GM18907 (cell line): Measurements from ENCODE around the gene DGKZ.
"Not testable (repeated sequence)": the region's sequence is repeated elsewhere in the genome, so short reads cannot be mapped to it uniquely, and the experiment has no call there.

ENCODE experiments used
- ATAC-seq: cut with Tn5 transposase; IDR thresholded peaks from one replicate; pipeline ENCODE4 v1.9.1; 2021; ENCODE audit warnings: mild to moderate bottlenecking, moderate library complexity; ENCODE audit not compliant: unreplicated experiment

Gene DGKZ

DNA sequence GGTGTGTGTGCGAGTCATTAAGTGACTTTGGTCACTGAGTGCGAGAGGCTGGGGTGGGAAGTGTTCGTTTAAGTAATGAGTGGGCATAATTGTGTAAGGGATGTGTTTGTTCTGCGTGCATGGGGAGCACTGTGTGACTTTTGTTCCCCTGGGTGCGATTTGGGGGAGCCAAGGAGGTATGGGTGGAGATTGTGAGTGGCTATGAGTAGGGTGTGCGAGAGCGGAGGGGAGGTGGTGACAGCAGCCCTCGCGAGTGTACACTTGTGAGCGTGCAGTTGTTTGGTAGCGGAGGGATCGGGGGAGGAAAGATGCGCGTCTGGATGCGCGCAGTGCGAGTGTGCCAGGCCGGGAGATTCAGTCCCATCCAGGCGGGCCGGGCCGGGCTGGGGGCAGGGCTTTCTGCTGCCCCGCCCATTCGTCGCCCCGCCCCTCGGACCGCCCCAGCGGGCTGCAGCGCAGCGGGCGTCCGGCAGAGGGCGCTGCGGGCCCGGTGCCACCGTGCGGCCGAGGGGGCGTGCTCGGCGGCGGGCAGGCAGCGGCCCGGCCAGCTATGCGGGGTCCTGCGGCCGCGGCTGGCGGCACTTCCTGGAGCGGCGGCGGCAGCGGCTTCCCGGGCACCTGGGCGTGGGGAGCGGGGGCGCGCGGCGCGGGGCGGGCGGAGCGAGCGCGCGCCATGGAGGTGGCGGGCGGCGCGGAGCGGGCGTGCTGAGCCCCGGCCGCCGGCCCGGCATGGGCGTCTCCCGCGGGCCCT lies at the start of gene DGKZ:
Gene DGKZ (plus strand): TSS at position 578 of the 751 bp plus-strand sequence. CDS start 197 bp downstream, outside the sequence.
- ATAC-seq = peak; percentile 60

DNA sequence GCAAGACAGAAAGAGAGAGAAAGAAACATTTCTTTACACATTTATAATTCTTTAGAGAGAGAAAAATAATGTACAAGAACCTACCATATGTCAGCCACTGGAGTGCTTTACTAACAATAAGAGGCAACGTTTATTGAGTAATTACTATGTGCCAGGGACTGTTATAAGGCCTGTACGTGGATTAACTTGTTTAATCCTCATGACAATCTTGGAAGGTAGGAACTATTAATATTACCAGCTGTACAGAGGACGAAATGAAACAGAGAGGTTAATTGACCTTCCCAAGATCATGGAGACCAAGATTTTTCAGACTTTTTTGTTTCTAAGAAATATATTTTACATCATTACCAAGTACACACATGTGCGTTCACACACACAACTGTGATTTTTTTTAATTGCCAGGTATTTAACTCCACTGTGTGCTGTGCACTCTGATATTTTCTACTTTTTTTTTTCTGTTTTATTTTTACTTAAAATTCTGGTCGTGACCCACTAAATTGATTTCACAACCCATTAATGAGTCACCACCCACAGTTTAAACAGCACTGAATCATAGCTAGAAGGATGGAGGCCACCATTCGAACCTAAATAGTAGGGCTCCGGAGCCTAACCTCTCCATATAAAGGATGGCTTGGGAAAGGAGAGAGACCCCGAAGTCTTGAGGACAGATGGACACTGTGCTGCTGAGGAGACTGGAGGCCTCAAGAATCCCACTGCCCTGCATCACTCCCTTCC lies 48.4 kb upstream of the DGKZ start:
- ATAC-seq = no peak

- ATAC-seq = no peak
Observed at GRCh38 chr11:46299451-46299961, 47.8 kb upstream of the DGKZ start.

DNA sequence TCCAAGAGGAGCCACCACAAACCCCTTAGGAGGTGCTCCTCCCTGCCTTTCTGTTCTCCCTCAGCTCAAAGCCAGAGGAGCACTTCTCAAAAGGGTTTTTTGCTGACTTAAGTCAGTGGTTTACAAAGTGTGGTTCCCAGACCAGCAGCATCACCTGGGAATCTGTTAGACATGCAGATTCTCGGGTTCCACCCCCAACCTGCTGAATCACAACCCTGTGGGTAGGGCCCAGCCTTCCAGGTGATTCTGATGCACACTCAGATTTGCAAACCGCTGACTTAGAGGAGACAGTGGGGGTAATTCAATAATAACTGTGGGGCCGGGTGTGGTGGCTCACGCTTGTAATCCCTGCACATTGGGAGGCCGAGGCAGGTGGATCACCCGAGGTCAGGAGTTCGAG lies 47.0 kb upstream of the DGKZ start:
- no peak for ATAC-seq

DNA sequence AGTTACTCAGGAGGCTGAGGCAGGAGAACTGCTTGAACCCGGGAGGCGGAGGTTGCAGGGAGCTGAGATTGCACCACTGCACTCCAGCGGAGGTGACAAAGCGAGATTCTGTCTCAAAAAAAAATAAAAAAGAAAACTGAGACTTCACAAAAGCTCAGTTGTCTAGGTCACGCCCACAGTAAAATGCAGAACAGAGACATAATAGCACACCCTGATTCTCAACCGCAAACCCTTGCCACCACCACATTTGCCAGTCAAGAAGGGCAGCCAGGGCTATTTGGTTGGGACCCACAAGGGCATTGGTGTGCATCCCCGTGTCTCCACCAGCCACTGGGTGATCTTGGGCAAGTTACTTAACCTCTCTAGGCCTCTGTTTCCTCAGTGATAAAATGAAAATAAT lies 44.4 kb upstream of the DGKZ start:
- peak; percentile 85 for ATAC-seq

- not testable (repeated sequence) for ATAC-seq
Observed at GRCh38 chr11:46304036-46304435, 43.2 kb upstream of the DGKZ start.

DNA sequence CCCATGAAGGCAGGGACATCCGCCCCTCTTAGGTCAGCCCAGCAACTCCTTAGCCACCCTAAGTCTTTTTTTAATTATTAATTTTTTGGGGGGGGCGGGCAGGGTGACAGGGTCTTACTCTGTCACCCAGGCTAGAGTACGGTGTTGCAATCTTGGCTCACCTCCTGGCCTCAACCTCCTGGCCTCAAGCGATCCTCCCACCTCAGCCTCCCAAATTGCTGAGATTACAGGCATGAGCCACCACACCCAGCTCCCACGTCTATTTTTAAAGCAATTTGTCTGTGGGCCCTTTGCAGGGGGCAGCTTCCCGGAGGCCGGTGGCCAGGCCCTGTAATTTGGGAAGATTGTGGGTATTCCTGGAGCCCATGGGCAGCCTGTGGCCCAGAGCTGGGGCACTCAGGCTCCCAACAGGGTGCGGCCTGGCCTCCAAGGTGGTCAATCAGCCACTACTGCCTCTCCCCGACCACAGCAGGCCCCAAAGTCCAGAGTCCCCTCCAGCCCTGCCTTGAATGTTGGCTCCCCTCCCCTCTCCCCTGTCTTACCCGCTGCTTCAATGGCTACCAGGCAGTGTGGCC lies 42.6 kb upstream of the DGKZ start:
- no peak for ATAC-seq

- no peak for ATAC-seq
Observed at GRCh38 chr11:46305295-46305694, 42.0 kb upstream of the DGKZ start.

- ATAC-seq = no peak
Observed at GRCh38 chr11:46306296-46306853, 40.9 kb upstream of the DGKZ start.

- ATAC-seq = no peak
Observed at GRCh38 chr11:46307369-46307768, 39.9 kb upstream of the DGKZ start.

GRCh38 chr11:46307785-46308341 lies 39.4 kb upstream of the DGKZ start:
- ATAC-seq = no peak

DNA sequence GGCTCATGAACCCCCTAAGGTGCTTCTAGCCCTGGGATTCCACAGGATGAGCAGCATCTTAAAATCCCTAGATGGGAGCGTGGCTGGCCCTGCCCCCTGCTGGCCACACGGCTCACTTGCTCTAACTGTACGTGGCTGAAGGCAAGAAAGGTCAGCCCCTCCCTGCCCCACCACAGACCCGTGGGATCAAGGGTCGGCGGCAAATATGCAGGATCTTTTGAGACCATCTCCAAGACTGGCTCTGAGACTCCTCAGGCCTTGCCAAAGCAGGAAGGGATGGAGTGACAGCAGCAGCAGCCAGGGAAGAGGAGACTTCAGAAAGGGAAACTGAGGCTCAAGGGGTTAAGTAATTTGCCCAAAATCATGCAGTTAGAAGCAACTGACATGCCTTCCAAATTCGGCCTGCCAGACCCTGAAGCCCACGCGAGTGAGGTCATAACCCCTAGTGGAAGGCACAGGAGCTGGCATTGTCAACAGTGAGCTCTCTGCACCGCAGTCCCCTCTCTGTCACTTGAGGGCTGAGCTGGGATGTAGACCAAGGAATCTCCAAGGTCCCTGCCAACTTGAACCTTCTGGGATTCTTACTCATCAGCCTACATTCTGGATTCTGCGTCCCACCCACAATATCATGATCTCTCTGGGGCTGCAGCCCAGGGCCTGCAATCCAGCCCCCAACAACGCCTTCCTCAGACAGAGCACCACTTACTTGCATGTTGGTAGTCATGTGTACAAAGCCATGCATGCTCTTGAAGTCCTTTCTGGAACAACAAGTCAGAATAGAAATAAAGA lies 38.4 kb upstream of the DGKZ start:
- ATAC-seq = no peak

DNA sequence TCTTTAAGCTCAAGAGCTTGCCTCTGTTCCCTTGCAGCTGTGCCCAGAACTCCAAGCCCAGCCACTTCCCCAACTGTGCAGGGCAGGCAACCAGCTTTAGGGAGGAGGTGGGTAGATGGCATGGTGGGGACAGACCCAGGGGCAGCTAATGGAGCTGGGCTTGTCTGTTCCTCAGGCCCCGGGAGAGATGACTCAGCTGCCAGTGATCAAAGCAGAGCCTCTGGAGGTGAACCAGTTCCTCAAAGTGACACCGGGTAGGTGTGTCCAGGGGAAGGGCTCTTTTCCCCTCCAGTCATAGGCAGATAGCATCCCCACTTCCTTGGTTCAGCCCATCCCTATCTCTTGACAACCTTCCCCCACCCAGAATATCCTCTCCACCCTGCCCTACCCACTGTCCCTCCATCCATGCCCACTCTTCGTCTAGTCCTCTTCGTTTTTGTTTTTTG lies 37.4 kb upstream of the DGKZ start:
- no peak for ATAC-seq

GRCh38 chr11:46315033-46315738 lies 32.1 kb upstream of the DGKZ start:
- no peak for ATAC-seq

DNA sequence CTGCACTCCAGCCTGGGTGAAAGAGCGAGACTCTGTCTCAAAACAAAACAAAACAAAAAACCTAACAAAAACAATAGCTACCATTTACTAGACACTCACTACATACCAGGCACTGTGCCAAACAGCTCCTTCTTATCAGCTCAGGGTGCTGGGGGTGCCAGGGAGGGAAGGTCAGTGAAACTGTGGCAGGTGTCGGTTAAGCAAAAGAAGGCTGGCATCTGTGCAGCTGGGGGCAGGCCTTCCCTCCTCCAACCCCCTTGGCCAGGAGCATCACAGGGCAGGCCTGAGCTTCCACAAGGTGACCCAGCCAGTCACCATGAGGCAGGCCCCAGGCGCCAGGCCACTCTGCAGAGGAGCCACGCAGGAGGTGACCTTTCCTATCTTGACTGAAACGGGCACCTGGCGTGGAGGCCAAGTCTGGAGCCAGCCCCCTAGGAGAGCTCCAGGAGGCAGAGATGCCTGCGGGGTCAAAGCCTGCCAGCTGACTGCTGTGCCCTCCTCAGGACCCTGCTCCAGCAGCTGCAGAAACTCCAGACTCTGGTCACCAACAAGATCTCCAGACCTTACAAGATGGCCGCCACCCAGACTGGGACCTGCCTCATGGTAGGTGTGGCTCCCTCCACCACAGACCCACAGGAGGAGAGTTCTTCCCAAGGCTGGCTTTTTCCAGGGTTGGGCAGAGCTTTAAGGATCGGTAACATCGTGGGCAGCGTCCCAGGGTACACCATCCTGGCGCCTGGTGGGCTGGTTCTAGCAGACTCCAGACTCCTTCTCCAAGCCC lies 31.3 kb upstream of the DGKZ start:
- ATAC-seq = no peak

DNA sequence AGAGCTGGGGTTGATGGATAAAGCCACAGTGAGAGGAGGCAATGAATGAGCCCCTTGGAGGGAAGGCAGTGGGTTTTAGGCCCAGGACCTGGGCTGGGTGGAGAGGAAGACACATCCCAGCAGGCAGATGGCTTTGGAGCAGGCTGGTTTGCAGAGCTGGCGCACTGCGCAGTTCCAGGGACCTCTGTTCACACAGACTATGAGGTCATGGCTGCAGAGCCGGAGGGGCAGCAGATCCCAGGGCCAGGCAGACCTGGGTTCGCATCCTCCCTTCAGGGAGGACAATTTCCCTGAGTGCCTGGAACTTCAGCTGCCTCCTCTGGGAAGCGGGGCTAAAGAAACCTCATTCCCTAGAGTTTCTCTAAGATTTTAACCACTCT lies 28.2 kb upstream of the DGKZ start:
- no peak for ATAC-seq

GRCh38 chr11:46321757-46322156 lies 25.5 kb upstream of the DGKZ start:
- no peak for ATAC-seq

DNA sequence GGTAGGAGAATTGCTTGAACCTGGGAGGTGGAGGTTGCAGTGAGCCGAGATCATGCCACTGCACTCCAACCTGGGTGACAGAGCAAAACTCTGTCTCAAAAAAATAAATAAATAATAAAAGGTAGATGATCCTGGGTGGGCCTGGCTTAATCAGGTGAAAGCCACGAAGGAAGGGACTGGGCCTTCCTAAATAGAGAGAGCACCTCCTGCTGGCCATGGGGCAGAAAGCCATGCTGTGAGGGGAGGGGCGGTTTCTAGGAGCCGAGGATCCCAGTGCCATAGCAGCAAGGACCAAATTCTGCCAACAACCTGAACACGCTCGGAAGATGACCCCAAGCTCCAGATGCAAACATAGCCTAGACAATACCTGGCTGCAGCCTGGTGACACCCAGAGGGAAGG lies 24.5 kb upstream of the DGKZ start:
- ATAC-seq = no peak

DNA sequence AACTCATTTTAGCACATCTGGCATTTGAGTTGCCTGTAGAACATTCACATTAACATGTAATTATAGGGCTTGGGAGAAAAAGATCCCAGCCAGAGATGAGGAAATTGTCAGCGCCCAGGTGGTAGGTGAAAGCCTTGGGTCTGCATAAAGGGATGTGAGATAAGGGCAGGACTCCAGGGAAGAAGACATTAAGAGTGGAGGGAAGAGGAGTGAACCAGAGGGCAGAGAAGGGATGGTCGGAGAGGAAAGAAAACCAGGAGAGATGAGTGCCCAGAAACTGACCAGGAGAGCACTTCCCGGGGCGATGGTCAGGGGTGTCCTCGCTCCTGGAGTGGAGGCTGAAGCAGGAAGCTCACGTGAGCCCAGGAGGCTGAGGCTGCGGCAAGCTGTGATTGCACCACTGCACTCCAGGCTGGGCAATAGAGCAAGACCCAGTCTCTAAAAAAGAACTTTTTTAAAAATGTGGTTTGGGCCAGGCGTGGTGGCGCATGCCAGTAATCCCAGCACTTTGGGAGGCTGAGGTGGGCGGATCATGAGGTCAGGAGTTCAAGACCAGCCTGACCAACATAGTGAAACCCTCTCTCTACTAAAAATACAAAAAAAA lies 20.3 kb upstream of the DGKZ start:
- no peak for ATAC-seq
